Stimulated activated memory B cell treated with anti-CD40 and anti-IgM and Interleukin-4, amounts not matched to agents 10 μg/mL and 1 μg/mL and 100 μg/mL, for 72 hours (primary cell): ENCODE results near the gene COMMD8.

Source experiments
- ATAC-seq: fragments of 150-1000 bp; cut with Tn5 transposase; 2 replicates; pipeline ENCODE4 v1.10.0; 2021
- H3K27ac Mint-ChIP-seq: one replicate; pipeline ENCODE4 v1.8.0; 2022; ENCODE audit warnings: mild to moderate bottlenecking, mixed read lengths
- H3K27me3 Mint-ChIP-seq: one replicate; pipeline ENCODE4 v1.8.0; 2022; ENCODE audit warnings: mixed read lengths
- H3K36me3 Mint-ChIP-seq: one replicate; pipeline ENCODE4 v1.8.0; 2022; ENCODE audit warnings: mixed read lengths
- H3K4me1 Mint-ChIP-seq: one replicate; pipeline ENCODE4 v1.8.0; 2022; ENCODE audit warnings: mixed read lengths
- H3K4me3 Mint-ChIP-seq: one replicate; pipeline ENCODE4 v1.8.0; 2022; ENCODE audit warnings: mild to moderate bottlenecking, moderate library complexity, mixed read lengths
- H3K9me3 Mint-ChIP-seq: one replicate; pipeline ENCODE4 v1.8.0; 2022; ENCODE audit warnings: mixed read lengths

The COMMD8 gene

GRCh38 chr4:47484168-47484567, 20.7 kb upstream of the COMMD8 start:
- H3K9me3 Mint-ChIP-seq, result no peaks in the 10 kb centered on the region
- H3K4me3 Mint-ChIP-seq, result peak overlapping the region; percentile 92
- H3K27ac Mint-ChIP-seq, result peak overlapping the region; percentile 97
- no peaks in the 10 kb centered on the region for H3K27me3 Mint-ChIP-seq
- H3K36me3 Mint-ChIP-seq, result no peaks in the 10 kb centered on the region
- ATAC-seq, result no peak
- H3K4me1 Mint-ChIP-seq, result peaks cover 35% of the 10 kb centered on the region

DNA sequence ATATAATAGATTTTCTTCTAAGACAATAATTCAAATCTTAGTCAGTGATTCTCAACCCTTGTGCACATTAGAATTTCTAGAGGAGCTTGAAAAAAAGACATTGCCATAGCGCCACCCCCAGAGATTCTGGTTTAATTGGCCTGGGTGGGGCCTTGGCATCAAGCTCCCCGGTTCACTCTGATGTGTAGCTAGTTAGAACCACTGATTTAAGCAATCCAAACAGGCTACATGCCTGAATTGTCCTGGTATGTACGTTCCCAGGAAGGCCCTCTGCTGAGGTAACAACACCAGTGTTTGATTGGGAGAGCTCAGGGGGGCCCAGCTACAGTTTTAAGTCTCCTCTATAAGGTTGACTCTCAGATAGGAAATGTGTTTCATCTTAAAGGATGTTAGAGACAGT, 20.2 kb upstream of the COMMD8 start:
- Mint-ChIP-seq H3K27ac (peak overlapping the region; percentile 97), H3K27me3 (no peaks in the 10 kb centered on the region), H3K9me3 (no peaks in the 10 kb centered on the region), H3K4me1 (peaks cover 31% of the 10 kb centered on the region), H3K4me3 (peak overlapping the region; percentile 92), H3K36me3 (no peaks in the 10 kb centered on the region)
- ATAC-seq, result no peak

GRCh38 chr4:47482326-47482725, 18.8 kb upstream of the COMMD8 start:
- Mint-ChIP-seq H3K36me3 (no peaks in the 10 kb centered on the region), H3K9me3 (no peaks in the 10 kb centered on the region), H3K4me1 (peaks cover 29% of the 10 kb centered on the region), H3K27me3 (no peaks in the 10 kb centered on the region), H3K27ac (peak overlapping the region; percentile 45), H3K4me3 (no peak overlapping the region)
- ATAC-seq, result no peak

GRCh38 chr4:47478804-47479203, 15.3 kb upstream of the COMMD8 start:
- Mint-ChIP-seq H3K4me1 (peaks cover 8% of the 10 kb centered on the region), H3K4me3 (no peak overlapping the region), H3K9me3 (no peaks in the 10 kb centered on the region), H3K27me3 (no peaks in the 10 kb centered on the region), H3K27ac (no peak overlapping the region), H3K36me3 (no peaks in the 10 kb centered on the region)
- no peak for ATAC-seq

DNA sequence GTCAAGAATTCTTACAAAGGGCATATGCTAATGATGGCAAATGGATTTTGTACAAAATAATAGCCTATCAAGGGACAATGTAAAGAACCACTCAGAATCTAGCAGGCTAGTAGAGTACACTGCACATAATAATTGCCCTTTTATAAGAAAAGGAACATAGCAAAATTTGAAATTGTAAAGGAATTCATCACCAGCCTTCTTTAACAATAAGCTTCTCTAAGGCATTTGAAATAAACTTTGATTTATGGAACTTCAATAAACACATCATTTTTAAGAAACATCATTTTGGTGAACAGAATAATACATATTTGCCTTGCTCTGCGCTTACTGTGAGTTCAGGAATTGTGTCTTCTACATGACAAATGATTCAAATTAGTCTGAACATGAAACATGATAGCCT, 11.9 kb upstream of the COMMD8 start:
- no peak for ATAC-seq
- Mint-ChIP-seq H3K4me3 (no peak overlapping the region), H3K36me3 (no peaks in the 10 kb centered on the region), H3K4me1 (no peaks in the 10 kb centered on the region), H3K27me3 (no peaks in the 10 kb centered on the region), H3K9me3 (no peaks in the 10 kb centered on the region), H3K27ac (no peak overlapping the region)

GRCh38 chr4:47474799-47475198, 11.3 kb upstream of the COMMD8 start:
- Mint-ChIP-seq H3K36me3 (no peaks in the 10 kb centered on the region), H3K27ac (no peak overlapping the region), H3K4me3 (no peak overlapping the region), H3K4me1 (no peaks in the 10 kb centered on the region), H3K9me3 (no peaks in the 10 kb centered on the region), H3K27me3 (no peaks in the 10 kb centered on the region)
- no peak for ATAC-seq

DNA sequence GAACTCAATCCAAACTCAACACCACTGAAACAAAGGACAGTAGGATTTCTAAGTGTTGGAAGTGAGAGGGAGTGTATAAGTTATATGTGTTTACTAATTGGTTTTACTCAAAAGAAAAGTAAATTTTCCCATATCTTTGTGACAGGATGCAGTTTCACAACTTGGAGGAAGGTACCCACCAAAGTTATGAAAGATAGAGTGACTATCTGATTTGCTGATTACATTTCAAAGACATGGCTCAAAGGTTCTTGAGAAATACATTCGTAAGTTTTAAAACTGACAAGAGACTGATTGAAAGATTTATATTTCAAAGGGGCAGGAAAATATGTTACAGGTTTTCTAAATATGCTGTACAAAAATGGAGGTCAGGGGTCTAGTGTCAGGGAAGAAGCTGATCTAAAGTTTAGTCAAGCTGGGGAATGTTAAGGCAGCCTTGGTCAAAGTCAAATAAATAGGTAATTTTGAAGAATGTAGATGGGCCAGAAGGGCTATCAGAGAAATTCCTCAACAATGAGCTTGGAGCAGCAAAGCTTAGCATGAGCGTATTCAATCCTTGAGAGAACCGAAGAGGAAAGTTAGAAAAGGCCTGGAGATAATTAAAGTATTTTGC, 9.7 kb upstream of the COMMD8 start:
- Mint-ChIP-seq H3K36me3 (no peaks in the 10 kb centered on the region), H3K27me3 (no peaks in the 10 kb centered on the region), H3K4me3 (no peak overlapping the region), H3K4me1 (no peaks in the 10 kb centered on the region), H3K9me3 (no peaks in the 10 kb centered on the region), H3K27ac (no peak overlapping the region)
- no peak for ATAC-seq

- H3K4me3 Mint-ChIP-seq, result no peak overlapping the region
- H3K27ac Mint-ChIP-seq, result no peak overlapping the region
- peaks cover 4% of the 10 kb centered on the region for H3K4me1 Mint-ChIP-seq
- H3K36me3 Mint-ChIP-seq, result no peaks in the 10 kb centered on the region
- H3K27me3 Mint-ChIP-seq, result no peaks in the 10 kb centered on the region
- no peaks in the 10 kb centered on the region for H3K9me3 Mint-ChIP-seq
- ATAC-seq, result no peak
Measured at GRCh38 chr4:47471591-47471990, 8.1 kb upstream of the COMMD8 start.

- Mint-ChIP-seq H3K36me3 (no peaks in the 10 kb centered on the region), H3K27me3 (no peaks in the 10 kb centered on the region), H3K9me3 (no peaks in the 10 kb centered on the region), H3K27ac (no peak overlapping the region), H3K4me1 (peaks cover 9% of the 10 kb centered on the region), H3K4me3 (no peak overlapping the region)
- no peak for ATAC-seq
Measured at GRCh38 chr4:47471064-47471463, 7.6 kb upstream of the COMMD8 start.

DNA sequence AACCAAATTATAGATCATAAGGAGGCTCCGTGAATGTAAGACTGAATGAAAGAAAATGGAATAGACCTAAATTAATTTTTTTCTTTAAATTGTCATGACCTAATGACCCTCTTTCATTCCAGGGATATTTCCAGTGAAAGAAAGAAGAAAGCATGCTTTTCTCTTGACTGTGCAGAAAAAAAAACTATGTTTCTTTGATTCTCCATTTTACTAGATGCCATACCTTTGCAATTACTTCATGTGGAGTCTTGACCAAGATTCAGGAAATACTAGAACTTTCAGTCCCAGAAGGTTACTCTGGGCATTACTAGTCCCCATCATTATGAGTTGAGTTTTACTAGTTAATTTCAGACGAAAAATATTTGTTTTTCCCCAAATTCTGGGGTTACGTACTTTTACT, 6.4 kb upstream of the COMMD8 start:
- no peak for ATAC-seq
- H3K4me1 Mint-ChIP-seq, result peaks cover 19% of the 10 kb centered on the region
- H3K27ac Mint-ChIP-seq, result no peak overlapping the region
- no peaks in the 10 kb centered on the region for H3K36me3 Mint-ChIP-seq
- H3K27me3 Mint-ChIP-seq, result no peaks in the 10 kb centered on the region
- H3K4me3 Mint-ChIP-seq, result no peak overlapping the region
- H3K9me3 Mint-ChIP-seq, result no peaks in the 10 kb centered on the region

DNA sequence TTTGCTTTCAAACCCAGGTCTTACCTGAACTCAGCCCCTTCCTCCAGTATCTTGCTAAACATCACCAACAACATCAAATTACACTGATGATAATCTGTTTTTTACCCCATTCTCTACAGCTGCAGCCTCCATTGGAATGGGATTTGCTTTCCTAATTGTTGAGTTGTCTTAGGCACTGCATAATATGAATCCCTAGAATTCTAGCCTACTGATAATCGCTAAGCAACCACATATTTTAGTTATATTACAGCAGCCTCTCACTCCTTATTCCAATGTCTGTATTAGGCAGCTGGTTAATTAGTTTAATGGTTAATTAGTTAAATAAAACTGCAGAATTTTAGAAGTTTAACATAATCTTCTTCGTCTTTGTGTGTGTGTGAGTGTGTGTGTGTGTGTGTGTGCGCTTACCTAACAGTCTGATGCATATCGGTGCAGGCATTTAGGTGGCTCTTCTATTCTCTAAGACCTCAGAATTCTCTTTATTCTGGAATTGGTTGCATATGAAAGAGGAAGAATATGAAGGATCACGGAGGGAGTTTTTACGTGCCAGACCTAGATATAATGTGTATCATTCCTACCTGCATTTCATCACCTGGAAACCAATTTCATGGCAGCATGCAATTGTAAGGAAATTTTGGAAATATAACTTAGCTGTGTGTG, 5.3 kb upstream of the COMMD8 start:
- H3K27me3 Mint-ChIP-seq, result no peaks in the 10 kb centered on the region
- ATAC-seq, result no peak
- no peak overlapping the region for H3K4me3 Mint-ChIP-seq
- no peak overlapping the region for H3K27ac Mint-ChIP-seq
- no peaks in the 10 kb centered on the region for H3K9me3 Mint-ChIP-seq
- peaks cover 21% of the 10 kb centered on the region for H3K4me1 Mint-ChIP-seq
- H3K36me3 Mint-ChIP-seq, result no peaks in the 10 kb centered on the region

GRCh38 chr4:47466056-47466785, 2.7 kb upstream of the COMMD8 start:
- H3K27ac Mint-ChIP-seq, result peak overlapping the region; percentile 54

GRCh38 chr4:47465004-47465403, 1.5 kb upstream of the COMMD8 start:
- H3K4me1 Mint-ChIP-seq, result peaks cover 50% of the 10 kb centered on the region
- no peaks in the 10 kb centered on the region for H3K9me3 Mint-ChIP-seq
- peak; percentile 37 for ATAC-seq
- H3K36me3 Mint-ChIP-seq, result no peaks in the 10 kb centered on the region
- no peaks in the 10 kb centered on the region for H3K27me3 Mint-ChIP-seq
- no peak overlapping the region for H3K4me3 Mint-ChIP-seq
- H3K27ac Mint-ChIP-seq, result peak overlapping the region; percentile 54

More at GRCh38 chr4:47466056-47466785, 2.7 kb upstream of the COMMD8 start:
- no peaks in the 10 kb centered on the region for H3K36me3 Mint-ChIP-seq
- H3K4me1 Mint-ChIP-seq, result peaks cover 42% of the 10 kb centered on the region
- no peak for ATAC-seq
- H3K9me3 Mint-ChIP-seq, result no peaks in the 10 kb centered on the region
- no peaks in the 10 kb centered on the region for H3K27me3 Mint-ChIP-seq
- no peak overlapping the region for H3K4me3 Mint-ChIP-seq

DNA sequence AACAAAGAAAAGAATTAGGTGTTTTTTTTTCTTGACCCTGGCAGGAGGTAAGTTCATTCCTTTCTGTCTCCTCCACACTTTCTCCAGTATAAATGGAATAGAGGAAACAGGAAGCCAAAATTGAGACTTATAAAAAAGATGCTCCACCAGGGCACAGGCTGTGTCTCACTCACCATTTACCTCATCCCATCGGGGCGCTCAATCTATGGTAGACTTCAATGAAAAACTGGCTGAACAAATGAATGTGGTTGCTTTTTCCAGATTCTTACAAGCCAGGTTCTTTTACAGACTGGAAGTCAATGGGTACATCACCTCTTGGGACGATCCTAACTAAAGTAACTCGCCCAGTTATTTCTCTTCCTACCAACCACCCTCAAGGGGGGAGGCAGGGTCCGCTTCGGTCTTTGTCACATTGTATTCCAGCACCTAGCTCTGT, 685 bp downstream of the COMMD8 start:
- ATAC-seq, result peak; percentile 9
- peaks cover 55% of the 10 kb centered on the region for H3K4me1 Mint-ChIP-seq
- no peaks in the 10 kb centered on the region for H3K27me3 Mint-ChIP-seq
- no peaks in the 10 kb centered on the region for H3K9me3 Mint-ChIP-seq
- H3K4me3 Mint-ChIP-seq, result peak overlapping the region; percentile 93
- H3K27ac Mint-ChIP-seq, result peak overlapping the region; percentile 92
- H3K36me3 Mint-ChIP-seq, result peaks cover 18% of the 10 kb centered on the region

DNA sequence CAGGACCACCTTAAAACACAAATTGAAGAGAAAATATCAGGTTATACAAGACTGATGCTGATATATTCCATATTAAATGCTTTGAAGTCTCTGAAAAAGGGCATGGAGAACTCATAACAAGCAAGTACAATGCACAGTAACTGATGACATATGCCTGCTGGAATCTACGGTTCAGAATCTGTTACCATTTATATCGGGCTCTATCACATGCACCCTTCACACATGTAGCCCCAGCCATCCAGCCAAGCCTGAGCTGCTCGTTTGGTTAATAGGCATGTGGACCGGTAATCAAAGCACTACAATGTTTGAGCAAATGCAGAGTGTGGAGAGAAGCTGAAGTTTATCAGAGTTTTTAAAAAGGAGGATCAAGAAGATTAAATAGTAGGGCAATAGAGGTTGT, 11.8 kb downstream of the COMMD8 start:
- ATAC-seq, result no peak
- peaks cover 67% of the 10 kb centered on the region for H3K36me3 Mint-ChIP-seq
- no peak overlapping the region for H3K27ac Mint-ChIP-seq
- no peaks in the 10 kb centered on the region for H3K9me3 Mint-ChIP-seq
- peaks cover 6% of the 10 kb centered on the region for H3K4me1 Mint-ChIP-seq
- H3K27me3 Mint-ChIP-seq, result no peaks in the 10 kb centered on the region
- H3K4me3 Mint-ChIP-seq, result no peak overlapping the region

DNA sequence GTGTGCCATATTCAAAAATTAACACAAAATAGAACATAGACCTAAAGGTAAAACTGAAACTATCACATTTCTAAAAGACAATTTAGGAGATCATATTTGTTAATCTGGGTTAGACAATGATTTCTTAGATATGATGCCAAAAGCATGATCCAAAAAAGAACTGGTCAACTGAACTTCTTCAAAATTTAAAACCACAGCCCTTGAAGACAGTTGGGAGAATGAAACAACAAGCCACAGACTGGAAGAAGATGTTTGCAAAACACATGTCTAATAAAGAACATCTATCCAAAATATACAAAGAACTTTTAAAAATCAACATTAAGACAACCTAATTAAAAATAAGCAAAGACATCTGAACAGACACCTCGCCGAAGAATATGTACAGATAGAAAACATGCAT, 19.5 kb downstream of the COMMD8 start:
- no peaks in the 10 kb centered on the region for H3K9me3 Mint-ChIP-seq
- no peak for ATAC-seq
- peaks cover 17% of the 10 kb centered on the region for H3K36me3 Mint-ChIP-seq
- no peak overlapping the region for H3K27ac Mint-ChIP-seq
- H3K4me3 Mint-ChIP-seq, result no peak overlapping the region
- no peaks in the 10 kb centered on the region for H3K27me3 Mint-ChIP-seq
- peaks cover 19% of the 10 kb centered on the region for H3K4me1 Mint-ChIP-seq
